H9 (cell line): ENCODE results near the gene SQSTM1. TPM values are rescaled to one million over a fixed set of nuclear protein-coding genes. Genes with fewer than 3 reads are reported as not detected.

Experiments
- DNase-seq: peaks from one replicate; pipeline ENCODE4 v3.0.0-alpha.2; 2017
- H2AFZ ChIP-seq: one replicate; pipeline ENCODE4 v1.6.1; 2013; ENCODE audit warnings: mild to moderate bottlenecking, low read length, control low read depth, moderate library complexity
- H2AK5ac ChIP-seq: 2 replicates; pipeline ENCODE4 v1.6.1; 2013; ENCODE audit warnings: low read length, control low read depth, mixed read lengths; ENCODE audit not compliant: insufficient read length
- H2BK120ac ChIP-seq: one replicate; pipeline ENCODE4 v1.6.1; 2013; ENCODE audit warnings: low read depth, mild to moderate bottlenecking, low read length, control low read depth, inconsistent platforms; ENCODE audit not compliant: poor library complexity, severe bottlenecking
- H2BK12ac ChIP-seq: 2 replicates; pipeline ENCODE4 v1.6.1; 2013; ENCODE audit warnings: low read length, control low read depth, mixed read lengths, low read depth; ENCODE audit not compliant: insufficient read length
- H2BK15ac ChIP-seq: 2 replicates; pipeline ENCODE4 v1.6.1; 2013; ENCODE audit warnings: low read depth, low read length, control low read depth
- H2BK20ac ChIP-seq: one replicate; pipeline ENCODE4 v1.6.1; 2013; ENCODE audit warnings: low read depth, mild to moderate bottlenecking, low read length, control low read depth, inconsistent platforms; ENCODE audit not compliant: poor library complexity, severe bottlenecking
- H2BK5ac ChIP-seq: 2 replicates; pipeline ENCODE4 v1.6.1; 2013; ENCODE audit warnings: low read length, control low read depth, mixed read lengths; ENCODE audit not compliant: insufficient read length
- H3K14ac ChIP-seq: 2 replicates; pipeline ENCODE4 v1.6.1; 2013; ENCODE audit warnings: low read length, control low read depth; ENCODE audit not compliant: insufficient read depth
- H3K18ac ChIP-seq: 2 replicates; pipeline ENCODE4 v1.6.1; 2013; ENCODE audit warnings: low read depth, mild to moderate bottlenecking, mixed read lengths, low read length, control low read depth; ENCODE audit not compliant: insufficient read length
- H3K23ac ChIP-seq: 2 replicates; pipeline ENCODE4 v1.6.1; 2013; ENCODE audit warnings: low read length, control low read depth, mixed read lengths, low read depth; ENCODE audit not compliant: insufficient read length
- H3K23me2 ChIP-seq: 2 replicates; pipeline ENCODE4 v1.6.1; 2013; ENCODE audit warnings: low read depth, mild to moderate bottlenecking, mixed read lengths, low read length, control low read depth; ENCODE audit not compliant: insufficient read length, poor library complexity, severe bottlenecking
- H3K27ac ChIP-seq: 2 replicates; pipeline ENCODE4 v1.5.1; 2013; ENCODE audit warnings: low read length, control low read depth, mixed read lengths, low read depth; ENCODE audit not compliant: insufficient read length
- H3K27me3 ChIP-seq: 2 replicates; pipeline ENCODE4 v1.6.1; 2013; ENCODE audit warnings: low read length, control low read depth, inconsistent platforms; ENCODE audit not compliant: insufficient read depth
- H3K4ac ChIP-seq: 2 replicates; pipeline ENCODE4 v1.6.1; 2013; ENCODE audit warnings: low read depth, mild to moderate bottlenecking, control low read depth, inconsistent platforms, low read length, moderate library complexity
- H3K4me1 ChIP-seq: 2 replicates; pipeline ENCODE4 v1.6.1; 2013; ENCODE audit warnings: low read length, control low read depth, inconsistent platforms; ENCODE audit not compliant: insufficient read depth
- H3K4me2 ChIP-seq: 2 replicates; pipeline ENCODE4 v1.6.1; 2013; ENCODE audit warnings: low read length, control low read depth, mixed read lengths; ENCODE audit not compliant: insufficient read length, insufficient read depth
- H3K56ac ChIP-seq: 2 replicates; pipeline ENCODE4 v1.6.1; 2013; ENCODE audit warnings: low read depth, mild to moderate bottlenecking, mixed read lengths, low read length, control low read depth; ENCODE audit not compliant: insufficient read length
- H3K79me1 ChIP-seq: 2 replicates; pipeline ENCODE4 v1.6.1; 2013; ENCODE audit warnings: low read depth, mild to moderate bottlenecking, moderate library complexity, low read length, control low read depth, inconsistent platforms; ENCODE audit not compliant: insufficient read depth, poor library complexity, severe bottlenecking
- H3K79me2 ChIP-seq: 2 replicates; pipeline ENCODE4 v1.6.1; 2013; ENCODE audit warnings: low read length, control low read depth, inconsistent platforms; ENCODE audit not compliant: insufficient read depth
- H3K9ac ChIP-seq: 2 replicates; pipeline ENCODE4 v1.6.1; 2013; ENCODE audit warnings: low read length, control low read depth, mixed read lengths; ENCODE audit not compliant: insufficient read length; ENCODE audit errors: extremely low read depth
- H3K9me3 ChIP-seq: one replicate; pipeline ENCODE4 v1.6.1; 2013; ENCODE audit warnings: low read depth, low read length, inconsistent platforms; ENCODE audit not compliant: control insufficient read depth
- H3T11ph ChIP-seq: one replicate; pipeline ENCODE4 v1.6.1; 2013; ENCODE audit warnings: mild to moderate bottlenecking, low read length, control low read depth, inconsistent platforms
- H4K20me1 ChIP-seq: one replicate; pipeline ENCODE4 v1.6.1; 2013; ENCODE audit not compliant: control insufficient read depth, insufficient read length, insufficient read depth
- H4K5ac ChIP-seq: 2 replicates; pipeline ENCODE4 v1.6.1; 2013; ENCODE audit warnings: low read depth, mild to moderate bottlenecking, mixed read lengths, low read length, control low read depth; ENCODE audit not compliant: insufficient read length
- H4K8ac ChIP-seq: replicated peaks from 2 replicates; pipeline ENCODE4 v1.6.1; 2013; ENCODE audit warnings: low read length, control low read depth, mixed read lengths, low read depth; ENCODE audit not compliant: insufficient read length
- H4K91ac ChIP-seq: 2 replicates; pipeline ENCODE4 v1.6.1; 2013; ENCODE audit warnings: low read depth, mild to moderate bottlenecking, moderate library complexity, mixed read lengths, low read length, control low read depth; ENCODE audit not compliant: insufficient read length
- H3K27ac Mint-ChIP-seq, 3 experiments: 2 replicates in 2 of 3; 3 replicates in 1 of 3; pipeline ENCODE4 v1.8.0; 2020 to 2021; ENCODE audit warnings: mixed read lengths in 3 of 3, mild to moderate bottlenecking in 1 of 3, moderate library complexity in 1 of 3
- H3K27me3 Mint-ChIP-seq: 2 replicates; pipeline ENCODE4 v1.8.0; 2021; ENCODE audit warnings: low read depth, mild to moderate bottlenecking, moderate library complexity, mixed read lengths
- H3K36me3 Mint-ChIP-seq, 3 experiments: 2 replicates in 2 of 3; 3 replicates in 1 of 3; pipeline ENCODE4 v1.8.0; 2020 to 2021; ENCODE audit warnings: low read depth in 3 of 3, mixed read lengths in 3 of 3; ENCODE audit not compliant: insufficient read depth in 1 of 3
- H3K4me1 Mint-ChIP-seq, 2 experiments: 2 replicates each; pipeline ENCODE4 v1.8.0; 2020; ENCODE audit warnings: mixed read lengths in 2 of 2
- H3K4me3 Mint-ChIP-seq, 2 experiments: 2 replicates in 1 of 2; 3 replicates in 1 of 2; pipeline ENCODE4 v1.8.0; 2020 to 2021; ENCODE audit warnings: mild to moderate bottlenecking in 2 of 2, mixed read lengths in 2 of 2, moderate library complexity in 1 of 2
- H3K9me3 Mint-ChIP-seq, 2 experiments: 2 replicates in 1 of 2; 3 replicates in 1 of 2; pipeline ENCODE4 v1.8.0; 2020; ENCODE audit warnings: mild to moderate bottlenecking in 2 of 2, mixed read lengths in 2 of 2, moderate library complexity in 1 of 2
- WGBS: extraction: QIAGEN DNeasy Blood & Tissue Kit; methylation state at CpG from one replicate; pipeline ENCODE4 v1.1.7; 2013; ENCODE audit warnings: missing lambda C conversion rate, low lambda C conversion rate, mixed read lengths; ENCODE audit not compliant: insufficient read length; ENCODE audit errors: extremely low coverage; 5-methylcytosine and 5-hydroxymethylcytosine counted together
- total RNA-seq: library from RNA; stranded (reverse); gene quantifications from 2 replicates; pipeline ENCODE4 v1.2.1, GENCODE V29; 2021
- TF ChIP-seq, protein P1 (sequence below): fragments of 200-600 bp; sonication (generic); conservative IDR thresholded peaks from 3 replicates; pipeline ENCODE4 v1.8.0; 2021; ENCODE audit warnings: antibody characterized with exemption, mild to moderate bottlenecking

The SQSTM1 gene
- total RNA-seq, 1 experiment from 2014 or later: 144 TPM

DNA sequence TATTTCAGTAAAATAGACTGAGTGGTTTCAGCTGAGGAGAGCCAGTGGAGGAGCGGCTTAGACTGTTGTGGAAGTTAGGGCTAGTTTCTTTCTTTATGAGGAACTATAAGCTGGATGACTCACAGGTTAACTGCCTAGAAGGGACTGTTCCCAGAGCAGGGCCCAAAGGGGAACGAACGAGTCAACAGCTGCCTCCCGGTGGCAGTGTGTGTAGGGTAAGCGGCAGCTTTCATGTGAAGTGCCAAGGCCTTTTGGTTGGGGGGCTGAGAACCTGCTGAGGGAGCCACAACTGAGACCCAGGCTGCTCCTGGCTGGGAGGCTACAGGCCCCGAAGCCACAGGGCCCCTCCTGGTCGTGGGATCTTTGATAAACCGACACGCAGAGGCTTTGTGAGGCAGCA is 7.0 kb downstream of the SQSTM1 start:
- Histone ChIP-seq H4K20me1 (no peaks in the 10 kb centered on the region), H4K91ac (no peak overlapping the region), H3K14ac (no peak overlapping the region; the same call in 1 of the 2 replicates), H2AK5ac (no peak overlapping the region), H2BK120ac (no peak overlapping the region), H3K9me3 (no peaks in the 10 kb centered on the region), H3K79me2 (peaks cover 1% of the 10 kb centered on the region; the same call in 1 of the 2 replicates), H2AFZ (no peak overlapping the region), H3K18ac (no peak overlapping the region), H2BK15ac (no peak overlapping the region), H3K23me2 (no peaks in the 10 kb centered on the region), H3K79me1 (peaks cover 2% of the 10 kb centered on the region), H2BK5ac (no peak overlapping the region), H3K27me3 (no peaks in the 10 kb centered on the region), H3K56ac (no peak overlapping the region), H3K4me1 (peaks cover 9% of the 10 kb centered on the region; the same call in 1 of the 2 replicates), H3K4me2 (no peak overlapping the region), H3K23ac (no peak overlapping the region), H4K8ac (no peak overlapping the region), H3K4ac (no peak overlapping the region), H3K27ac (no peak overlapping the region), H2BK12ac (no peak overlapping the region), H2BK20ac (no peak overlapping the region), H3T11ph (no peak overlapping the region), H3K9ac (no peak overlapping the region), H4K5ac (no peak overlapping the region)
- Mint-ChIP-seq H3K27me3 (no peaks in the 10 kb centered on the region), H3K4me1 (peaks cover 31% of the 10 kb centered on the region in 2 experiments), H3K9me3 (no peaks in the 10 kb centered on the region; a peak in 2 of 5 replicates), H3K4me3 (no peak overlapping the region), H3K27ac (peak overlapping the region in 2 of 3 experiments; percentile 49 to 81; a peak in 3 of 7 replicates), H3K36me3 (peaks cover 71 to 98% (median 96%) of the 10 kb centered on the region in 3 experiments)
- no CpG with 5 or more reads among the region's 9 CpGs for WGBS
- DNase-seq: no peak
- TF ChIP-seq, protein P1, sequence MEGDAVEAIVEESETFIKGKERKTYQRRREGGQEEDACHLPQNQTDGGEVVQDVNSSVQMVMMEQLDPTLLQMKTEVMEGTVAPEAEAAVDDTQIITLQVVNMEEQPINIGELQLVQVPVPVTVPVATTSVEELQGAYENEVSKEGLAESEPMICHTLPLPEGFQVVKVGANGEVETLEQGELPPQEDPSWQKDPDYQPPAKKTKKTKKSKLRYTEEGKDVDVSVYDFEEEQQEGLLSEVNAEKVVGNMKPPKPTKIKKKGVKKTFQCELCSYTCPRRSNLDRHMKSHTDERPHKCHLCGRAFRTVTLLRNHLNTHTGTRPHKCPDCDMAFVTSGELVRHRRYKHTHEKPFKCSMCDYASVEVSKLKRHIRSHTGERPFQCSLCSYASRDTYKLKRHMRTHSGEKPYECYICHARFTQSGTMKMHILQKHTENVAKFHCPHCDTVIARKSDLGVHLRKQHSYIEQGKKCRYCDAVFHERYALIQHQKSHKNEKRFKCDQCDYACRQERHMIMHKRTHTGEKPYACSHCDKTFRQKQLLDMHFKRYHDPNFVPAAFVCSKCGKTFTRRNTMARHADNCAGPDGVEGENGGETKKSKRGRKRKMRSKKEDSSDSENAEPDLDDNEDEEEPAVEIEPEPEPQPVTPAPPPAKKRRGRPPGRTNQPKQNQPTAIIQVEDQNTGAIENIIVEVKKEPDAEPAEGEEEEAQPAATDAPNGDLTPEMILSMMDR: 0 out of 3 replicates have a peak, but pooled peaks have one; percentile 12
